Measurements from ENCODE around the gene ANKRD13A. TPM values are rescaled to one million over a fixed set of nuclear protein-coding genes. Genes with fewer than 3 reads are reported as not detected.

ANKRD13A gene
- total RNA-seq, 1 experiment from 2014 or later: 19.9 TPM

DNA sequence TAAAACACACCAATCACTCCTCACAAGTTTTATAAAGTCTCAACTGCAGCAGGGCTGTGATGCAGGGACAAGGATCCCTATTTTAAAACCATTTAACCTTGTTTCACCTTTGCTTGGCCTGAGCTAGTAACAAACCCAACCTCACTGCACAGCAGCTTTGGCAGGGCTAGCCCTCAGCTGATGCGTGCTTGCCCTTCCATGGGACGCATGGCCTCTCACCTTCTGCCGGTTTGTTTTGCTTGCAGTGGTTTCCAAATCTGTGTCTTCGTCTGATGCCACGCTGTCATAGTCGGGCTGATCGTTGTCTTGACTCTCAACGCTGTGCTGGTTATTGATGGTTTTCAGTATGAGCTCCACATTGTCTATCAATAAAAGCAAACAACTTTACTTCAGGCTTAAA is 46.4 kb upstream of the ANKRD13A start:
- H3K36me3 ChIP-seq (ENCODE audit: control insufficient read depth in 1 of 2, insufficient read depth in 2 of 2, low read length in 2 of 2): 0 out of 4 replicates have a peak, but pooled peaks cover 3 to 11% of the 10 kb centered on the region in 2 experiments
- H3K79me2 ChIP-seq (ENCODE audit: insufficient read depth, low read length): no peaks in the 10 kb centered on the region
- H3K9me2 ChIP-seq (ENCODE audit: insufficient read depth): no peaks in the 10 kb centered on the region
- CTCF ChIA-PET: no interaction called here
- intact Hi-C loops (cut with micrococcal nuclease): no loop called here
- DNase-seq (ENCODE audit: low read depth, low spot score) (no peak), ATAC-seq (no peak)
- H3K9me3 ChIP-seq (ENCODE audit: control insufficient read depth in 1 of 2, insufficient read depth in 1 of 2, low read depth in 1 of 2, low read length in 2 of 2): no peaks in the 10 kb centered on the region
- TF ChIP-seq SIN3A (IDR thresholded peaks at IDR 0.05; ENCODE audit: low read depth) (no peak), EZH2 (IDR thresholded peaks at IDR 0.05) (no peak), FOSL1 (IDR thresholded peaks at IDR 0.05; ENCODE audit: low read depth) (no peak), EGR1 (IDR thresholded peaks at IDR 0.05; ENCODE audit: low read depth) (no peak), ZNF274 (IDR thresholded peaks at IDR 0.05; ENCODE audit: low read depth, low read length) (no peak), CBX3 (IDR thresholded peaks at IDR 0.05; ENCODE audit: low read depth) (no peak), TCF7L2 (IDR thresholded peaks at IDR 0.05; ENCODE audit: borderline replicate concordance, extremely low read depth, insufficient read depth, insufficient read length) (no peak), SRF (IDR thresholded peaks at IDR 0.05; ENCODE audit: low read depth) (no peak), CEBPB (IDR thresholded peaks at IDR 0.05; ENCODE audit: low read depth) (no peak), SP1 (IDR thresholded peaks at IDR 0.05; ENCODE audit: low read depth) (no peak), ELF1 (IDR thresholded peaks at IDR 0.05; ENCODE audit: borderline replicate concordance, low read depth) (no peak), ZFX (IDR thresholded peaks at IDR 0.05) (no peak), POLR2AphosphoS5 (IDR thresholded peaks at IDR 0.05; ENCODE audit: low read depth, low read length) (no peak), RAD21 (IDR thresholded peaks at IDR 0.05; ENCODE audit: low read depth) (no peak), YY1 (IDR thresholded peaks at IDR 0.05; ENCODE audit: extremely low read depth, insufficient replicate concordance, low read depth, low read length) (no peak)
- TF ChIP-seq, protein P1, sequence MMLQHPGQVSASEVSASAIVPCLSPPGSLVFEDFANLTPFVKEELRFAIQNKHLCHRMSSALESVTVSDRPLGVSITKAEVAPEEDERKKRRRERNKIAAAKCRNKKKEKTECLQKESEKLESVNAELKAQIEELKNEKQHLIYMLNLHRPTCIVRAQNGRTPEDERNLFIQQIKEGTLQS (IDR thresholded peaks at IDR 0.05): no peak
- TF ChIP-seq, protein P2, sequence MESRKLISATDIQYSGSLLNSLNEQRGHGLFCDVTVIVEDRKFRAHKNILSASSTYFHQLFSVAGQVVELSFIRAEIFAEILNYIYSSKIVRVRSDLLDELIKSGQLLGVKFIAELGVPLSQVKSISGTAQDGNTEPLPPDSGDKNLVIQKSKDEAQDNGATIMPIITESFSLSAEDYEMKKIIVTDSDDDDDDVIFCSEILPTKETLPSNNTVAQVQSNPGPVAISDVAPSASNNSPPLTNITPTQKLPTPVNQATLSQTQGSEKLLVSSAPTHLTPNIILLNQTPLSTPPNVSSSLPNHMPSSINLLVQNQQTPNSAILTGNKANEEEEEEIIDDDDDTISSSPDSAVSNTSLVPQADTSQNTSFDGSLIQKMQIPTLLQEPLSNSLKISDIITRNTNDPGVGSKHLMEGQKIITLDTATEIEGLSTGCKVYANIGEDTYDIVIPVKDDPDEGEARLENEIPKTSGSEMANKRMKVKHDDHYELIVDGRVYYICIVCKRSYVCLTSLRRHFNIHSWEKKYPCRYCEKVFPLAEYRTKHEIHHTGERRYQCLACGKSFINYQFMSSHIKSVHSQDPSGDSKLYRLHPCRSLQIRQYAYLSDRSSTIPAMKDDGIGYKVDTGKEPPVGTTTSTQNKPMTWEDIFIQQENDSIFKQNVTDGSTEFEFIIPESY (IDR thresholded peaks at IDR 0.05; ENCODE audit: extremely low read depth, insufficient replicate concordance, low read length): no peak
- TF ChIP-seq, protein P3, sequence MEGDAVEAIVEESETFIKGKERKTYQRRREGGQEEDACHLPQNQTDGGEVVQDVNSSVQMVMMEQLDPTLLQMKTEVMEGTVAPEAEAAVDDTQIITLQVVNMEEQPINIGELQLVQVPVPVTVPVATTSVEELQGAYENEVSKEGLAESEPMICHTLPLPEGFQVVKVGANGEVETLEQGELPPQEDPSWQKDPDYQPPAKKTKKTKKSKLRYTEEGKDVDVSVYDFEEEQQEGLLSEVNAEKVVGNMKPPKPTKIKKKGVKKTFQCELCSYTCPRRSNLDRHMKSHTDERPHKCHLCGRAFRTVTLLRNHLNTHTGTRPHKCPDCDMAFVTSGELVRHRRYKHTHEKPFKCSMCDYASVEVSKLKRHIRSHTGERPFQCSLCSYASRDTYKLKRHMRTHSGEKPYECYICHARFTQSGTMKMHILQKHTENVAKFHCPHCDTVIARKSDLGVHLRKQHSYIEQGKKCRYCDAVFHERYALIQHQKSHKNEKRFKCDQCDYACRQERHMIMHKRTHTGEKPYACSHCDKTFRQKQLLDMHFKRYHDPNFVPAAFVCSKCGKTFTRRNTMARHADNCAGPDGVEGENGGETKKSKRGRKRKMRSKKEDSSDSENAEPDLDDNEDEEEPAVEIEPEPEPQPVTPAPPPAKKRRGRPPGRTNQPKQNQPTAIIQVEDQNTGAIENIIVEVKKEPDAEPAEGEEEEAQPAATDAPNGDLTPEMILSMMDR (IDR thresholded peaks at IDR 0.05 in 2 of 3, conservative IDR thresholded peaks at IDR 0.05 in 1 of 3; ENCODE audit: borderline replicate concordance in 1 of 3, insufficient read depth in 1 of 3, low read depth in 2 of 3, low read length in 2 of 3): no peak
- TF ChIP-seq, protein P4, sequence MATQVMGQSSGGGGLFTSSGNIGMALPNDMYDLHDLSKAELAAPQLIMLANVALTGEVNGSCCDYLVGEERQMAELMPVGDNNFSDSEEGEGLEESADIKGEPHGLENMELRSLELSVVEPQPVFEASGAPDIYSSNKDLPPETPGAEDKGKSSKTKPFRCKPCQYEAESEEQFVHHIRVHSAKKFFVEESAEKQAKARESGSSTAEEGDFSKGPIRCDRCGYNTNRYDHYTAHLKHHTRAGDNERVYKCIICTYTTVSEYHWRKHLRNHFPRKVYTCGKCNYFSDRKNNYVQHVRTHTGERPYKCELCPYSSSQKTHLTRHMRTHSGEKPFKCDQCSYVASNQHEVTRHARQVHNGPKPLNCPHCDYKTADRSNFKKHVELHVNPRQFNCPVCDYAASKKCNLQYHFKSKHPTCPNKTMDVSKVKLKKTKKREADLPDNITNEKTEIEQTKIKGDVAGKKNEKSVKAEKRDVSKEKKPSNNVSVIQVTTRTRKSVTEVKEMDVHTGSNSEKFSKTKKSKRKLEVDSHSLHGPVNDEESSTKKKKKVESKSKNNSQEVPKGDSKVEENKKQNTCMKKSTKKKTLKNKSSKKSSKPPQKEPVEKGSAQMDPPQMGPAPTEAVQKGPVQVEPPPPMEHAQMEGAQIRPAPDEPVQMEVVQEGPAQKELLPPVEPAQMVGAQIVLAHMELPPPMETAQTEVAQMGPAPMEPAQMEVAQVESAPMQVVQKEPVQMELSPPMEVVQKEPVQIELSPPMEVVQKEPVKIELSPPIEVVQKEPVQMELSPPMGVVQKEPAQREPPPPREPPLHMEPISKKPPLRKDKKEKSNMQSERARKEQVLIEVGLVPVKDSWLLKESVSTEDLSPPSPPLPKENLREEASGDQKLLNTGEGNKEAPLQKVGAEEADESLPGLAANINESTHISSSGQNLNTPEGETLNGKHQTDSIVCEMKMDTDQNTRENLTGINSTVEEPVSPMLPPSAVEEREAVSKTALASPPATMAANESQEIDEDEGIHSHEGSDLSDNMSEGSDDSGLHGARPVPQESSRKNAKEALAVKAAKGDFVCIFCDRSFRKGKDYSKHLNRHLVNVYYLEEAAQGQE (IDR thresholded peaks at IDR 0.05; ENCODE audit: low read depth): no peak
- TF ChIP-seq, protein P5, sequence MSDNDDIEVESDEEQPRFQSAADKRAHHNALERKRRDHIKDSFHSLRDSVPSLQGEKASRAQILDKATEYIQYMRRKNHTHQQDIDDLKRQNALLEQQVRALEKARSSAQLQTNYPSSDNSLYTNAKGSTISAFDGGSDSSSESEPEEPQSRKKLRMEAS (IDR thresholded peaks at IDR 0.05): no peak
- no peaks in the 10 kb centered on the region for H3K27me3 ChIP-seq (ENCODE audit: insufficient read depth, low read length)
- peak overlapping the region; percentile 76 for H3K4me2 ChIP-seq (ENCODE audit: low read length)
- RAD21 ChIA-PET (ENCODE audit: low non-redundant PET in 1 of 2, low total read pairs in 2 of 2, uncharacterized antibody in 2 of 2, unreplicated experiment in 2 of 2): no interaction called here
- BruUV-seq (replicated peaks): no TSS peak
- no peaks in the 10 kb centered on the region for H4K20me1 ChIP-seq (ENCODE audit: insufficient read depth)
- H3K4me1 ChIP-seq (ENCODE audit: control insufficient read depth in 1 of 2, insufficient read depth in 2 of 2, low read length in 2 of 2): peaks cover 31 to 37% of the 10 kb centered on the region in 2 experiments
- H3K9ac ChIP-seq (ENCODE audit: low read length): no peak overlapping the region
- POLR2A ChIA-PET: no interaction called here
- no peak overlapping the region for H3K4me3 ChIP-seq (replicated peaks in 1 of 2; ENCODE audit: low read depth in 1 of 2, low read length in 2 of 2)
- no peak overlapping the region for H2AFZ ChIP-seq (ENCODE audit: low read depth, low read length, poor library complexity, severe bottlenecking)
- peak overlapping the region; percentile 92 for H3K27ac ChIP-seq (ENCODE audit: low read depth, low read length)
